ENCODE results near the gene TUBGCP3.

Gene TUBGCP3

DNA sequence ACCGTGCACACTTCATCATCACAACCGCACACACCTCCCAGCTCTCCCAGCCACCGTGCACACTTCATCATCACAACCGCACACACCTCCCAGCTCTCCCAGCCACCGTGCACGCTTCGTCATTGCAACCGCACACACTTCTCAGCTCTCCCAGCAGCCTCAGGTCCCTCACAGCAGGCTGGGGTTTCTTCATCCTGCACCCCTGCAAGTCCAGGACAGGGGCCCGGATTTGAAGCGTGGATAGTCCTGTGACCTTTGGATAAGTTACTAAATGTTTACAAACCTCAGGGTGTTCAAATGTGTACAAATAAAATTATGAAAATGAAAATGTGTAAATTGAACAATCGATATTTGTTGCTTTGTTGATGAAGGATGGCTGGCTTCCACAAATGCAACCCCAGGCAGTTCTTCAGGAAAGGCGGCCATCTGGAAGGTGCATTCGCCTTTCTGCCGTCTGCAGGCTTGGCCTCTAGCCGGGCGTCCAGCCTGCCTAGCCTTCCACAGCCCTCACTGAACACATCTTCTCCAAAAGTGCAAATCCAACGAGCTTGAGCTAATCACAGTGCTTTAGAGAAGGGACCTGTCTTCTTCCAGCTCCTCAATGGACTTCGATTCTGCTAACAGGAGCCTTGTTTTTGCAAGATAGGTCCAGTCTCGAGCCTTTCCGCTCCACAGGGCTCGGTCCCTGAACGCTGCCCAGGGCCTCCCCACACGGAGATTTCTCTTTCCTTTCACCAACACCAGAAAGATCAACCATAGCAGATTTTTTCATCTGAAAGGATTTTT is 137.6 kb downstream of the TUBGCP3 start:
- peak; percentile 63 for DNase-seq

DNA sequence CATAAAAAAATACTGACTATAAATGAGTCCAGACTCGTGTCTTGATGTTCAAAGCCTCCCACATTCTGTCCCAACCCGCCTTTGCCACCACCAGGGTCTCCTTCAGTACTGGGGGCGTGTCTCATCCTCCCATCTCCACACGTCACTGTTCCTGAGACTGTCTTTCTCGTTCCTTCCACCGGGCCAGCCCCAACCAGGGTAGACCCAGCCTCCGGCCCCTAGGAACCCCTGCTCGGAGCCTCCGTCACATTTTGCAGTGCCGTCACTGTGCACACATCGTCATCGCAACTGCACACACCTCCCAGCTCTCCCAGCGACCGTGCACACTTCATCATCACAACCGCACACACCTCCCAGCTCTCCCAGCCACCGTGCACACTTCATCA is 138.4 kb downstream of the TUBGCP3 start:
- no peak for DNase-seq

DNA sequence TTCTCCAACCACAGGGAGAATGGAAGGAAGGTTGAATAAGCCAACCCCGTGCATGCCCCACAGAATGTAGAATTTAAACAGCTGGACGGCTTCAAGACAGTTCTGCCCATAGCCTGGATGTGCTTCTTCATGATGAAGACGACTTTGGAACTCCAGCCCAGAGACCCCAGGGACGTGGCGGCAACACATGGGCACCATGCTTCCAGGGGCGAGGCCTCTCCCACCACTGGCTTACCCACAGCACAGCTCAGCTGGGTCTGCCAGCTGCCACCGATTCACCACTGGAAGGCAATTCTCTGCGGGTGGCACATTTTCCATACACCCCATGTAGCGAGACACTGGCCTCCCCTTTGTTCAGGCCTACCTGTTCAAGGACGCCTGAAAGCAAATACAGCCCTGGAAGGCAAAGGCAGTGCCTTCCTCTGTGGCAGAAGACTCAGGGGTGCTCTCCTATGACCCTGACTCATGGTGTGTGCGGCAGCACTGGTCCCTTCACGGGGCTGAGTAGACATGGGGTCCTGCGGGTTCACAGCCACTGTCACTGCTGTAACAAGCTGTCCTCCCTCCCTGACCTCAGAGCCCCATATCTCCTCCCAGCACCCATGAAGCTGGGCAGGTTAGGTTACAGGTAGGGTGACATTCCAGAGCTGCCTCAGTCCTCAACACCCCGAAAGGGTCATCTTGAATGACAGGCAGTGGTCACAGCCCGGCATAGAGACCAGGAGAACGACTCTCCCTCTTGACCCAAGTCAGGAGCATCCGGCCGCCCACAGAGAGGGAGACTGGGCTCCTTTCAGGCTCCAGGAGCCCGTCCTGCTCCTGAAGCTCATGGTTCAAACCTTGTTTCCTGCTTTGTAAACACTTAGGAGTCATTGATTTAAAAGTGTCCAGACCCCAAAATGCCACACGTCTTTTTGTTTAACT is 139.1 kb downstream of the TUBGCP3 start:
- DNase-seq: no peak

DNA sequence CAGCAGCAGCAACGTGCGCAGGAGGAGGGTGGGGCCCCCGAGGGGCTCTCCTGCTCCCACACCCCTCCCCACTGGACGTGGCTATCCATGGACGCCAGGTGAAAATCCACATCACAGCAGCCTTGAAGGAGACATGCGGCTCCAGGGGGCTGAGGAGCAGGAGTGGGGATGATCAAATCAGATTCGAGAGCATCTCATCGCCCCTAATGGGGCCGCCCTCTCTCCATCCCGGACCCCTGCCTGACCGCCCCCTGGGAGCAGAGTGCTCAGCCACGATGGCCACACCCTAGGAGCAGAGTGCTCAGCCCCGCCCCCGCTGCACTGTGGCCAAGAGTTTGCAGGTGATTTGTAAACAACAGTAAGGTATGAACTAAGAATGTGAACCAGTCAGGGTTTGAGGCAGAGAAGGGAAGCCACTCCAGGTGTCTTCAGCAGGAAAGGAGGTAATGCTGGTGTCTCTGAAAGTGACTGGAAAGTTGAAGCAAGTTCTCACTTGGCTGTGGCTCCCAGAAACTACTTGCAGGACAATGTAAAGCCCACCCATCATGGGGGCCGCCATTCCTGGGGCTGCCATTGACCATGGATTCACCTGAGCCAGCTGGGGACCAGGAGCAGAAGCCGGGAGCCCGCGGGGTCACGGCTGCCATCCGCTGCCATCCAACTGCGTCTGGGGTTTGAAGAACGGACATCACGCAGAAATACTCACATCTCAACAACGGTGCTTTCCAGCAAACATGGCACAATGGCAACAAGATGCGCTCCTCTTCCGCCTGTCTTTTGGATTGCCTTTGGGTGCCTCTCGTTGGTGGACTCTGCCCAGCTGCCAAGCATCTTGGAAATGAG is 140.0 kb downstream of the TUBGCP3 start:
- DNase-seq: no peak

DNA sequence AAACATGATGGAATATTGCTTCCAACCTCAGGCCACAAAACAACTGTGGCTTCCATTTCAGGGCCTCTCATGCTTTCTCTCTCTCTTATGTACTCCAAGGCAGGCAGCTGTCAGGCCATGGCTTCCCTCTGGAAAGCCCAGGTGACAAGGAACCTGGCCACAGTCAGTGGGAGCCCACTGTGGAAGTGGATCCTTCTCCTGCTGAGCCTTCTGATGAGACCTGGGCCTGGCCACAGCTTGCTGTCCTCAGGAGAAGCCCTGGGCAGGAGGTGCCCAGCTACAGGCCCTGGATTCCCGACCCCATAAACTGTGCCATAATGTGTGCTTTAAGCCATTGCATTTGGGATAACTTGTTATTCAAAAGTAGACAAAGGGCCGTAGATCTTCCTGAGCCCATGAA is 140.6 kb downstream of the TUBGCP3 start:
- no peak for DNase-seq

DNA sequence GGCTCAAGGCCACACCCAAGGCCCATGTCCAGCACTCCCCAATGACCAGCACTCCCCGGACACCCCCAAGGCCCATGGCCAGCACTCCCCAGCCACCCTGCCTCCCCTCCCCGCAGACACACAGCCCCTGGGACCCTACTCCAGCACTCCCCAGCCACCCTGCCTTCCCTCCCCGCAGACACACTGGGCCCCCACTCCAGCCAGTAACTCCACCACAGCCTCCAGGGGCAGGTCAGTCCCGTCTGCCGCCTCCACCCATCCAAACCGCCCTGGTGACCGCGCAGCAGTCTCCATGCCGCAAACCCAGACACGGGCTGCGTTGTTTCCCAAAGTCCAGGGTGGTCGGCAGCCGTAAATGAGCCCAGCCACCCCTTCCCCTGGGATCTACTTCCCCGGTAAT is 141.1 kb downstream of the TUBGCP3 start:
- no peak for DNase-seq

DNA sequence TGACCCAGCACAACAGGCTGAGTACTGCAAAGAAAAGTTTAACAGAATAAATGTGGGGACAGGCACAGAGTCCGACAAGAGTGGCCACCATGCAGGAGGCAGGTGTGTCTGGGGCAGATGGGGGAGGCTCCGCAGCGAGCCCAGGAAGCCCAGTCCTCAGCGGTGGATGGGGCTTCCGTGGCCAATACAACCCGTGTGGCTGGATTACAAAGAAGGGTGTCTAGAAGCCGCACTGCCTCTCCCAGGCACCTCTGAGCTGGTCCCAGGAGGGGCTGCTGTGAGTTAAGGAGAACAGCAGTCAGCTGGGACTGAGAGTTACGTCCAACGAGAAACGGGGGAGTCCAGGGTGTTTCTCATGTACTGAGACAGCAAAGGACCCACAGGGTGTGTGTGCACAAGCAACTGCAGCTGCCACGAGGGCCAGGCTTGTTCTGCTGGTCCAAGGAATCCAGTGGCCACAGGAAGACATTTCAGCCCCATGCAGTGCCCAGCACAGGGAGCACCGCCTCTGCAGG is 141.5 kb downstream of the TUBGCP3 start:
- DNase-seq: no peak

DNA sequence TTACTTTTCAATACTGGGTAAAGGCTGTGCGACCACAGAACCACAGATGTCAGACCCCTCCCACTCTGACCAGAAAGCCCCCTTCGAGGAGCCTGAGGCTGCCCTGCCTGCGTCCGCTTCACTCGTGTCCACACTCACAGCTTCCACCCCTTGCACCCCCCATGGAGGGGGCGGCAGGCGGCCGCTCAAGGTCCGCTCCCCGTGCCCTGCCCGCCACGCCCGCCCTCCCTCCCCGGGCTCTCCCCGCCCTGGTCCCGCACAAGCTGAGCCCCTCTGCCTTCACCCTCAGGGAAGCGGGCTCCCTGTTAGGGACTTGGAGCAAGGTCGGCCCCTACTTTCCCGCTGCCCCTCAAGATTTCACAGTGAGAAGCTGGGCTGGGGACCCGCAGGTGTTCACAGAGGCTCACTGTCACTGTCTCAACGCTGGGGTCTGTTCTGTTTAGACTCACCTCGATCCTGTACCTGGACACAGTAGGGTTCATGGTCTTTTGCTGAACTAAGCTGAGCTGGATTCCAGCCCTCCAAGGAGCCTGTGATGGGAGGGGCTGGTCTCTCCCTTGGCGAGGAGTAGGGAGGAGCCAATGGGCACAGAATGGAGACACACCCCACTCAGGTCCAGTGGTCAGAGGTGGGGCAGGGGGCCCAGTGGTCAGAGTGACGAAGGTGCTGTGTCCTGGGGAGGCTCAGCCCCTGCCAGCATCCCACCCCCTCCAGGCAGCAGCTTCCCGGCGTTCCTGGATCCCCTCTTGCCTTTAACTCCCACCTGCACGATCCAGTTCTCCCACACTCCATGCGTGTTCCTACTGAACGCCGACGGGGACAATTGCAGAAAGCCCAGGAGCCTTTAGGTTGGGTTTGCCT is 142.3 kb downstream of the TUBGCP3 start:
- no peak for DNase-seq

DNA sequence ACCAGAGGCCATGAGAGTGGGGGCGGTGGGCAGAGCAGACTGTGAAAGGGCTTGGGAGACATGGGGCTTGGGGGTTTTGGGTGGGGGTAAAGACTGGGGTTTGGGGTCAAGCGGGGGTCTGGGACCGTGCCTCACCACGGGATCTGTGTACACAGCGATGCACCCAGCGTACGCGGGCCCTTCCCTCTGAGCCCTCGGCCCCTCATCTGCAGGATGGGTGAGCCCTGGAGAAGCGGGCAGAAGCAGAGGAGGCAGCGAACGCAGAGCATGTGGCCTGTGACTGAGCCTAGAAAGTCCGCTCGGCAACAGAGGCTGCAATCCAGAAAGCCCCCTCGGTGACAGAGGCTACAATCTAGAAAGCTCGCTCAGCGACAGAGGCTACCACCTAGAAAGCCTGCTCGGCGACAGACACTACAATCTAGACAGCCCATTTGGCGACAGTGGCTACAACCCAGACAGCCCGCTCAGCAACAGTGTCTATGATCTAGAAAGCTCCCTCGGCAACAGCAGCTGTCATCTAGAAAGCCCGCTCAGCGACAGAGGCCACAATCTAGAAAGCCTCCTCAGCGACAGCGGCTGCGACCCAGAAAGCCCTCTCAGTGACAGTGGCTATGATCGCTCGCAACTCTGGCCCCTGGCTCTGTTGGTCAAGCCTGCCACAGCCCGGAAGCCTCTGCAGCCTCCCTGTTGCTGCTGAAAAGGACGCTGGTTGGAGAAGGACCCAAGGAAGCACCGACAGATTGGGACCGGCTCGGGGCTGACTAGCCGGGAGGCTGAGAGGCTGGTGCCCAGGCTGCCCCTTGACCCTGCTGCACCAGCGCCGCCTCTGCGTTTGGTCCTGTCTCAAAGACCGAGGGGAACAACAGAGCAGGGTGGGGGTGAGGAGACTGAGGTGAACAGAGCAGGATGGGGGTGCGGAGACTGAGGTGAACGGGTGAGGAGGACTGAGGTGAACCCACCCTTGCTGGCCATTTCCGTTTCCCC is 143.2 kb downstream of the TUBGCP3 start:
- no peak for DNase-seq

DNA sequence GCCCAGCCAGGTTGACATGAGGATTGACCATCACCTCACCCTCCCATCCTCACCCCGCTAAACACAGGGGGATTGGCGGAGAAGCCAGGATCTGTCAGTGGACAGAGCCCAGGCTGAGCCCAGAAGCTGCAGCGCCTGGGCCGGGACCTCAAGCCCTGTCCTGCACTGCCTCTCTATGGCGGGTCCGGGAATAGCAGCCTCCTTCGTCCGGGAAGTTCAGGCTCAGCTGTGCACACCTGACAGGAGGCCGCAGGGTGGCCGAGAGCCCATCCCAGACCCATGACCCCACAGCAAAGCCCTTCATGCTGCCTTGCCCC is 144.0 kb downstream of the TUBGCP3 start:
- peak; percentile 88 for DNase-seq

DNA sequence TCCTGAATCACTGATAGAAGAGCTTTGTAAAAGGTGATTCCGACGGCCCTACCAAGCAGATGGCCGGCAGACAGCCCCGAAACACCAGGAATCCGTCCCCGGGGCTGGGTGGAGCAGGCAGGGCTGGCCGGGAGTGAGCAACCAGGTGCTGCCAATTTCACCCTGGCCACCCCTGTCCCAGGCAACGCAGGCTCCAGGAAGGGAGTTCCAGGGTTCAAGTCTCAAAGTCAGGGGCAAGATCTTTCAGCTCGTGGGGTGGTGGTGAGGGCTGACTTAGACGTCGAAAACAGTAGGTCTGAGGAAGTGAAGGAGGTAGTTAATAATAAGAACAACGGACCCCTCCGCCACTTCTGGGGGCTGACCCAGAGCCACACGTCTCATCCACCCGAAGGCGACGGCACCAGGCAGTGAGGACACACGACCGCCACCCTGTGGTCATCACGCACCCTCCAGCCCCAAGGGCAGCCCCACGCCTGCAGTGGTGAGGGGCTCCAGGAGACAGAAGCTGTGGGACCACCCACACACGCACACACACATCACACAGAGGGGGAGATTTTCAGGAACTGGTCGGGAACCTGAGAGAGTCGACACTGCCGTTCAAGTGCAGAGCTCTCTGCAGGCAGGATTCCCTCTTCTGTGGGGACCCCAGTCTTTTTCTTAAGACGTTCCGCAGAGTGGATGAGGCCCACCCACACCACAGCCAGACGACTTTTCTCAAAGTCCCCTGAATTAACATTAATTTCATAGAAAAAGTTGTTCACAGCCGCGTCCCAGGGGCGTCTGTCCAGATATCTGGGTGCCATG is 144.6 kb downstream of the TUBGCP3 start:
- DNase-seq: peak; percentile 39

DNA sequence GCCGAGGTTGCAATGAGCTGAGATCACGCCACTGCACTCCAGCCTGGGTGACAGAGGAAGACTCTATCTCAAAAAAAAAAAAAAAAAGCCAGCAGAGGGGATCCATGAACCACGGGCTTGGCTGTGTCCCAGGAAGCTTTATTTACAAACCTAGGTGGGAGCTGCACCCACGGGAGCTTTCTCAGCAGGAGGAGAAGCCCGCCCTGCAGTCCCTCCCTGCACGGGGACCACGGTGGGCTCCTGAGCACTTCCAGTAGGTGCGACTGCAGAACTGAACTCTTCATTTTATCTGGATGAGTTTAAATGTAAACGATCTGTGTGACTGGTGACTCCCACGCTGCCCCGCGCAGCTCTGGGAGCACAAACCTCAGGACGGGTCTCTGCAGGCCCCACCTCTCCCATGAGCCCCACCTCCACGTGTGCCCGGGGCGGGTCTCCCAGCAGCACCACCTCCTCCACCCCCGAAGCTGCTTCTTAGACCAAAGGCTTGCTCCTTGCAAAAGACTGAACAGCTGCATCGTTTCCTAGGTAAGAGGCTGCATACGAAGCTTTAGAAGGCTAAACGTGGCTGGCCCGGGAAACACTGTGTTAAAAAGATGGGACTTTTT is 145.4 kb downstream of the TUBGCP3 start:
- DNase-seq: peak; percentile 33

DNA sequence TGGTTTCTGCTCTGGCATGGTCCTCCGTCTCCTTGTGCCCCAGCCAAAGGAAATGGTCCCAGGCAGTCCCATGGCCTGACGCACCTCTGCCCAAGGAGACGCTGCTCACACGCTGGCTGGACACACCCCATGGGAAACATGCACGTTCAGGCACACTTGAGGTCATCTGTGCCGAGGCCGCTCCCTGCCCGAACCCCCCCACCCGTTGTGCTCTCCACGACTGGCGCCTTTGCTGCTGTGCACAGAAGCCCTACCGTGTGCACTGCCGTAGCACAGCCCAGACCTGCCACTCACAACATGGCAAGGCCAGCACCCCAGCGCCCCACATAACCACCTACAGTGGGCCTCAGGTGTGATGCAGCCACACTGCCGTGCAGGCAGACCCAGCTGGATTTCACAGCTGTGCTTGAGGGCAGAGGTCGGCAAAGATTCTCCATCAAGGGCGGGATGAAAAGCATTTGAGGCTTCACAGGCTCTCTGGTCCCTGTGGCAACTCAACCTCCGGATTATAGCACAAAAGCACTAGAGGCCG is 146.1 kb downstream of the TUBGCP3 start:
- no peak for DNase-seq

DNA sequence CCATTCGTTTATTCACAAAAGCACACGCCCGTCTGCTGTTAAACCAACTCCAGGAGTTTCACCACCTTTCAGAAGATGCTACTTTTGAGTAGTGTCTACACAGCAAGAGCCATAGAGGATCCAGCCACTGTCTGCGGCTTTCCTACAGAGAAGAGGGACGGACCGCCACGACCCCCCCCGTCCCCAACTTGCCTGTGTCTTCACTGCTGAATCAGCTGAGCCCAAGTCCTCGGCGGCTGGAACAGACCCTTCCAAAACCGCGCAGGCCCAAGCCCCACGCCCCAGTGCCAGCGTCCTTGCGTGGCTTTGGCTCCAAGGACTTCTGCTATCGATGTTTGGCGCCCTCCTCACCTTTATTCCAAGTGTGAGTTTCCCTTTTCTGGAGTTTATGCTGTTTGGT is 146.7 kb downstream of the TUBGCP3 start:
- DNase-seq: no peak

DNA sequence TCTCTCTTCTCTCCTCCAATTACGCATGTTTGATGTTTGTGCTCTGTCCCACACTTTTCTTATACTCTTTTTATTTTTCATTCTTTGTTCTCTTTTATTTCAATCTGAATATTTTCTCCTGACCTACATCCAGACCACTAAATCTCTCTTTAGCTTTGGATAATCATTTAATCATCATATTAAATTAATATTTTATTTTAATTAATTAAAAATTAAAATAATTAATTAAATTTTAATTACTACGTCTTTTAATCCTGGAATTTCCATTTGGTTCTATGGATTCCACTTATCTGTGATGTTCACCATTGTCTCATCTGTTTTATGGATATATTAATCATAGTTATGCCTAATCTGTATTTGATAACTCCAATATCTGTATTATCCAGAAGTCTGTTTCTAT is 149.4 kb downstream of the TUBGCP3 start:
- no peak for DNase-seq

DNA sequence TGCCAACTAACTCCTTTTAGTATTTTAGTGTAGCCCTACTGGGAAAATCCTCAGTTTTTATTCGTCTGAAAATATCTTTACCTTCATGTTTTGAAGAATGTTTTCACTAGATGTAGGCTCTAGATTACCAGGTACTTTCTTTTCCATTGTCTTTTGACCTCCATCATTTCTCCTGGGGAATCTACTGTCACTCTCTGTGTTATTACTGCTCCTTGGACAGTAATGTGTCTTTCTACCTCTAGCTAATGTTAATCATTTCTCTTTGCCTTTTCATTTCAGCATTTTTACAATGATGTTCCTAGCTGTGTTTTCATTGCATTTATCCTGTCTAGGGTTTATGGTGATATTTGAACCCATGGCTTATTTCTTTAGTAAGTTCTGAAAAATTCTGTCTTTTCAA is 149.9 kb downstream of the TUBGCP3 start:
- DNase-seq: no peak

DNA sequence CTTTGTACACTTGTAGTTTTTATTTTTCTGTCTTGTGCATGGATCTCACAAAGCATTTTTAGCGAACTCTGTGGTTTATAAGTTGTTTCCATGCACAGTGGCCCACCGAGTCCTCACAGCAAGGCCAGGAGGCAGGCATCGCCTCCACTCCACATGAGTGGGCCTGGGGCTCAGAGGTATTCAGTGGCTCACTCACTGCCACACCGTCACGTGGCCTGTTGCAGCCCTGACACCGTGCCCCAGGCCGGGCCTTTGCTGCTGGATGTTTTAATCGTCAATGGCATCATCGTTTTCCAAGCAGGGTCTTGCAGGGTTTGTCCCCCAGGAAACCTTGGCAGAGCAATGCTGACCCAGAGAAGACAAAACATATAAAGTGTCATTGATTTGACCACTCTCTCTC is 152.0 kb downstream of the TUBGCP3 start:
- DNase-seq: no peak

Data from NCI-H1092 treated with DMSO at 0.1 percent for 48 hours (cell line).